KMS-11 (cell line): ENCODE data around the gene KCNK1.

Source experiments
- H2AFZ ChIP-seq: fragments of 200-600 bp; sonication (generic); 2 replicates; pipeline ENCODE4 v1.6.1; 2016; ENCODE audit warnings: antibody characterized with exemption, mixed run types, low read depth
- H3K27ac ChIP-seq: fragments of 200-600 bp; sonication (generic); 2 replicates; pipeline ENCODE4 v1.6.1; 2016; ENCODE audit warnings: mild to moderate bottlenecking, mixed run types
- H3K27me3 ChIP-seq: fragments of 200-600 bp; sonication (generic); 2 replicates; pipeline ENCODE4 v1.6.1; 2017; ENCODE audit warnings: mild to moderate bottlenecking, low read depth, mixed run types, moderate library complexity; ENCODE audit not compliant: insufficient read depth
- H3K36me3 ChIP-seq: fragments of 200-600 bp; sonication (generic); 2 replicates; pipeline ENCODE4 v1.6.1; 2017; ENCODE audit warnings: mild to moderate bottlenecking, mixed run types; ENCODE audit not compliant: insufficient read depth
- H3K4me1 ChIP-seq: fragments of 200-600 bp; sonication (generic); 2 replicates; pipeline ENCODE4 v1.6.1; 2016; ENCODE audit warnings: mild to moderate bottlenecking, low read depth, mixed run types; ENCODE audit not compliant: poor library complexity, severe bottlenecking
- H3K4me2 ChIP-seq: fragments of 200-600 bp; sonication (generic); 2 replicates; pipeline ENCODE4 v1.7.0; 2016; ENCODE audit warnings: mild to moderate bottlenecking, mixed run types
- H3K4me3 ChIP-seq: fragments of 200-600 bp; sonication (generic); IDR thresholded peaks from 2 replicates; pipeline ENCODE4 v1.6.1; 2017; ENCODE audit warnings: low read depth, low read length, mixed read lengths; ENCODE audit not compliant: insufficient read depth
- H3K79me2 ChIP-seq: fragments of 200-600 bp; sonication (generic); 2 replicates; pipeline ENCODE4 v1.6.1; 2016; ENCODE audit warnings: low read depth, mixed run types; ENCODE audit not compliant: insufficient read depth
- H3K9ac ChIP-seq: fragments of 200-600 bp; sonication (generic); 2 replicates; pipeline ENCODE4 v1.6.1; 2016; ENCODE audit warnings: mild to moderate bottlenecking, mixed run types
- H4K20me1 ChIP-seq: fragments of 200-600 bp; sonication (generic); 2 replicates; pipeline ENCODE4 v1.6.1; 2016; ENCODE audit warnings: mild to moderate bottlenecking, mixed run types; ENCODE audit not compliant: insufficient read depth
- TF ChIP-seq, protein P1 (sequence below): fragments of 200-600 bp; sonication (generic); conservative IDR thresholded peaks from 2 replicates; pipeline ENCODE4 v1.6.1; 2017; ENCODE audit warnings: low read depth, mild to moderate bottlenecking, antibody characterized with exemption, low read length, moderate library complexity, mixed read lengths

The KCNK1 gene

DNA sequence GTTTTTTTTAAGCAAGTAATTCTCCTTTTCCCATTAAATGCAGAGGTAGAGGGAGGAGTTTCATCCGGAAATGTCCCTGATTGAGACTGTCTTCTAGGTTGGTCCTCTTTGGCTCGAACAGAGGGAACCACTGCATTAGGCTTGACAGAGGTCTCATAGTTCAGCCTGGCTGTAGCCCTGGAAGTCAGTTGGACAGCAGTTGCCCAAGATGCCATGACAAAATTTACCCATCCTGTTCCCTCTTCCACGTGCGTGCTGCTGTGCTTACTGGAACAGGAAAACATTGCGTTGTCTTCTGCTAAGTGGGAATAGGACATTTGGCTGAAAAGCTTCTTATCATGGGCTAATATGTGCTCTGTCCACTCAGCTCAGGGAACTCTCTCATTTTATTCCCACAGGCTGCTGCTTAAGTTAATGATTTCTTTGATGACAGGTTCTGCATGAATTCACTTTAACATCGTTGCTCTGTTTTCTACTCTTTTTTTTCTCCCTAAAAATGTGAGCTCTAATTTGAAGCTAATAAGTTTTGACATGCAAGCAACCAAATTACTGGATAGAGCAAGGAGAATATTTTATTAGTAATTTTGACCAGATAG lies 18.0 kb downstream of the KCNK1 start:
- TF ChIP-seq, protein P1, sequence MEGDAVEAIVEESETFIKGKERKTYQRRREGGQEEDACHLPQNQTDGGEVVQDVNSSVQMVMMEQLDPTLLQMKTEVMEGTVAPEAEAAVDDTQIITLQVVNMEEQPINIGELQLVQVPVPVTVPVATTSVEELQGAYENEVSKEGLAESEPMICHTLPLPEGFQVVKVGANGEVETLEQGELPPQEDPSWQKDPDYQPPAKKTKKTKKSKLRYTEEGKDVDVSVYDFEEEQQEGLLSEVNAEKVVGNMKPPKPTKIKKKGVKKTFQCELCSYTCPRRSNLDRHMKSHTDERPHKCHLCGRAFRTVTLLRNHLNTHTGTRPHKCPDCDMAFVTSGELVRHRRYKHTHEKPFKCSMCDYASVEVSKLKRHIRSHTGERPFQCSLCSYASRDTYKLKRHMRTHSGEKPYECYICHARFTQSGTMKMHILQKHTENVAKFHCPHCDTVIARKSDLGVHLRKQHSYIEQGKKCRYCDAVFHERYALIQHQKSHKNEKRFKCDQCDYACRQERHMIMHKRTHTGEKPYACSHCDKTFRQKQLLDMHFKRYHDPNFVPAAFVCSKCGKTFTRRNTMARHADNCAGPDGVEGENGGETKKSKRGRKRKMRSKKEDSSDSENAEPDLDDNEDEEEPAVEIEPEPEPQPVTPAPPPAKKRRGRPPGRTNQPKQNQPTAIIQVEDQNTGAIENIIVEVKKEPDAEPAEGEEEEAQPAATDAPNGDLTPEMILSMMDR: no peak

DNA sequence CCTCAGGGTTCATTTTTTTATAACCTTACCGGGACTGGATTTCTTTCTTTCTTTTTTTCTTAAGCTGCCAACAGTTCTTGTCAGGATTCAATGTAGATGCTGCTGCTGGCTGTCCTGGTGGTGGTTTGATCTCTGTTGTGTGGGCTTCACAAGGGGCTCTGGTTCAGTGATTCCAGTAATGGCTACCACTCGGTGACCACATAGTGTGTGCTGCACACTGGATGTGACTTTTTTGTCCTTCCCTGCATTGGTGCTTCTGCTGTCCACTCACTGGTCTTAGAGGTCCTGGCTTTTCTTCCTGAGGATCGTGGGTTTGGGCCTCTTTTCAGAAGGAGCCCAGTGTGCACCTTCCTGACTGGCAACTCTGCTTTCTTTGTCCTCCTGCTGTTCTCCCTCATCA lies 18.5 kb downstream of the KCNK1 start:
- H3K27me3 ChIP-seq: no peaks in the 10 kb centered on the region
- H3K36me3 ChIP-seq: no peaks in the 10 kb centered on the region
- H3K4me2 ChIP-seq: no peak overlapping the region
- peaks cover 61% of the 10 kb centered on the region; the same call in 1 of the 2 replicates for H3K79me2 ChIP-seq
- no peaks in the 10 kb centered on the region for H4K20me1 ChIP-seq
- no peak overlapping the region for H3K9ac ChIP-seq
- H3K27ac ChIP-seq: no peak overlapping the region
- H2AFZ ChIP-seq: no peak overlapping the region
- peaks cover 90% of the 10 kb centered on the region for H3K4me1 ChIP-seq
- TF ChIP-seq, protein P1: no peak
- no peak overlapping the region for H3K4me3 ChIP-seq

More for the DNA sequence above, 18.0 kb downstream of the KCNK1 start:
- peaks cover 89% of the 10 kb centered on the region for H3K4me1 ChIP-seq
- no peak overlapping the region for H3K4me2 ChIP-seq
- peaks cover 63% of the 10 kb centered on the region; the same call in 1 of the 2 replicates for H3K79me2 ChIP-seq
- H4K20me1 ChIP-seq: no peaks in the 10 kb centered on the region
- H3K27ac ChIP-seq: no peak overlapping the region
- no peaks in the 10 kb centered on the region for H3K36me3 ChIP-seq
- H3K27me3 ChIP-seq: no peaks in the 10 kb centered on the region
- no peak overlapping the region for H3K4me3 ChIP-seq
- H2AFZ ChIP-seq: no peak overlapping the region
- H3K9ac ChIP-seq: no peak overlapping the region

DNA sequence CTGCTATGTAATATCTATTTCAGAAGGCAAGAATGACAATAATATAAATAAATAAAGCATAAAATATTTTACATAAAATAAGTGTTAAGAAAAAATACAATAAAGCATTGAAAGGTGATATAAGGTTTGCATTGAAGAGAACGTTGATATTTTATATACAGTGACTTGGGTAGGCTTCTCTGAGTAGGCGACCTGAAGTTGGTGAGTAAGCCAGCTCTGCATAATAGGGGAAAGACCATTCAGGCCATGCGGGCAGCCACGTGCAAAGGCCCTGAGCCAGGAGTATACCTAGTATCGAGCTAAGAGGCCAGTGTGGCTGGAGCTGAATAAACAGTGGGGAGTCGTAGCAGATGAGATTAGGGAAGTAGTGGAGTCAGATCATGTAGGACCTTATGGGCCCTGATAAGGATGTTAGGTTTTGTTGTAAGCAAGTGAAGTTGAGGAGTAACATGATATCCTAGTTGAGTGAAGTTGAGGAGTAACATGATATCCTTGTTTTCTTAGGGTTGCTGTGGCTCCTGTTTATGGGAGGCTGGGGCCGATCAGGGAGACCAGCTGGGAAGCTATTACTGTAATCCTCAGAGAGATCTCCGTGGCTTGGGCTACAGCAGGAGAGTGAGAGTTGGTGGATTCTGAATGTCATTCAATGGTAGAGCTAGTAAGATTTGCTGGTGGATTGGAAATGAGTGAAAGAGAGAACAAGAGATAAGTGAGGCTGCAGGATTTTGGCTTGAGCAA lies 22.0 kb downstream of the KCNK1 start:
- TF ChIP-seq, protein P1: no peak
- Histone ChIP-seq H3K9ac (no peak overlapping the region), H3K4me1 (peaks cover 91% of the 10 kb centered on the region), H2AFZ (no peak overlapping the region), H3K27me3 (no peaks in the 10 kb centered on the region), H4K20me1 (no peaks in the 10 kb centered on the region), H3K4me2 (0 out of 2 replicates have a peak overlapping the region, but pooled peaks have one; percentile 21), H3K27ac (no peak overlapping the region), H3K79me2 (peaks cover 58% of the 10 kb centered on the region), H3K4me3 (no peak overlapping the region), H3K36me3 (no peaks in the 10 kb centered on the region)

DNA sequence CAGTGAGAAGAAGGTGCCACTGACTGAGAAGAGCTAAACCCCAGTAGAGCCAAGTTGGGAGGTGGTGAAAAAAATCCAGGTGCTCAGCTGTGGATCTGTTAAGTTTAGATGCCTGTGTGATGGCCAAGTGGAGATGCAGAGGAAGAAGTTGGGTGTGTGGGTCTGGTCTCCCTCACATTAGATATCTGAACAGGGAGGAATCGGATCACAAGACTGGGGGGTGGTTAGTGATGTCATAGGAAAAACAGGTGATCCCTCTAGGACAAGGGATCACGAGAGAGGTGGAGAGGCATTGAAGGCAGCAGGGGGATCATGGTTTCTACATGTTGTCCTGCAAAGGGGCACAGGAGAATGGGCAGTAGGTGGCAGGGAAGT lies 22.6 kb downstream of the KCNK1 start:
- H3K9ac ChIP-seq: no peak overlapping the region
- TF ChIP-seq, protein P1: no peak
- no peaks in the 10 kb centered on the region for H4K20me1 ChIP-seq
- peaks cover 58% of the 10 kb centered on the region for H3K79me2 ChIP-seq
- peaks cover 94% of the 10 kb centered on the region for H3K4me1 ChIP-seq
- H3K4me3 ChIP-seq: no peak overlapping the region
- no peaks in the 10 kb centered on the region for H3K36me3 ChIP-seq
- H3K27ac ChIP-seq: no peak overlapping the region
- no peaks in the 10 kb centered on the region for H3K27me3 ChIP-seq
- H3K4me2 ChIP-seq: no peak overlapping the region
- no peak overlapping the region for H2AFZ ChIP-seq
